Gastrocnemius medialis (tissue), 4 donors: ENCODE measurements around the gene SNRK. TPM values are rescaled to one million over a fixed set of nuclear protein-coding genes. Genes with fewer than 3 reads are reported as not detected.
A peak's percentile ranks its signal among the peaks of the same experiment; 100 is the strongest.

Experiments
- ATAC-seq, 2 donors: fragments of 150-250 bp; one replicate each; pipeline ENCODE4 v1.9.1; 2016
- DNase-seq, 2 donors: peaks; one replicate each; pipeline ENCODE4 v3.0.0-alpha.2; 2019
- H3K27ac ChIP-seq, 4 donors: fragments of 200-600 bp; sonication (generic); 1 replicate in 1 of 4; 2 replicates in 3 of 4; pipeline ENCODE4 v1.5.1; 2016 to 2018; ENCODE audit warnings: mild to moderate bottlenecking in 2 of 4, moderate library complexity in 1 of 4
- H3K27me3 ChIP-seq, 3 donors: fragments of 200-600 bp; sonication (generic) in 2 of 3; 1 replicate in 1 of 3; 2 replicates in 2 of 3; pipeline versions ENCODE4 v1.5.1 to v1.6.0; 2016 to 2019; ENCODE audit warnings: mild to moderate bottlenecking in 1 of 3, moderate library complexity in 1 of 3
- H3K36me3 ChIP-seq, 2 donors: fragments of 200-600 bp; sonication (generic) in 1 of 2; one replicate each; pipeline ENCODE4 v1.5.1; 2017 to 2018
- H3K4me1 ChIP-seq, 2 donors: fragments of 200-600 bp; sonication (generic) in 1 of 2; one replicate each; pipeline ENCODE4 v1.5.1; 2016 to 2017; ENCODE audit warnings: mild to moderate bottlenecking in 2 of 2
- H3K4me3 ChIP-seq, 4 donors: fragments of 200-600 bp; sonication (generic) in 3 of 4; 1 replicate in 1 of 4; 2 replicates in 3 of 4; pipeline ENCODE4 v1.5.1; 2016 to 2019; ENCODE audit warnings: mild to moderate bottlenecking in 2 of 4
- H3K9me3 ChIP-seq, 3 donors: fragments of 200-600 bp; sonication (generic) in 2 of 3; 1 replicate in 1 of 3; 2 replicates in 2 of 3; pipeline ENCODE4 v1.5.1; 2016 to 2019
- POLR2A ChIP-seq, 2 donors: fragments of 450-650 bp; IDR thresholded peaks; one replicate each; pipeline ENCODE4 v1.6.1; 2017; ENCODE audit warnings: antibody characterized with exemption in 2 of 2, mild to moderate bottlenecking in 2 of 2, moderate library complexity in 2 of 2
- in situ Hi-C, 4 donors: fragments of 200-750 bp; cut with MboI; loops; one replicate each; pipeline versions ENCODE4 v1.15.0 to v1.8.0; 2017; ENCODE audit warnings: low sequenced_read_pairs in 4 of 4
- intact Hi-C: fragments of 100-400 bp; cut with DNase I; formaldehyde crosslinking; loops from one replicate; pipeline ENCODE4 v1.15.1; 2023; ENCODE audit warnings: low total_unique reads
- total RNA-seq, 4 donors: library from RNA; depleted of rRNA; stranded (reverse); fragments of >200 nt; gene quantifications; one replicate each; pipeline versions ENCODE4 v1.1.0 to v1.2.3, GENCODE V29; 2016
- TF ChIP-seq, protein P1 (sequence below), 5 experiments: fragments of 450-650 bp in 3 of 5; fragments of 200-600 bp in 2 of 5; sonication (generic) in 2 of 5; IDR thresholded peaks in 4 of 5; conservative IDR thresholded peaks in 1 of 5; 1 replicate in 4 of 5; 2 replicates in 1 of 5; pipeline ENCODE4 v1.5.1; 2016 to 2019; ENCODE audit warnings: antibody characterized with exemption in 5 of 5, mild to moderate bottlenecking in 3 of 5, moderate library complexity in 3 of 5

Gene SNRK
- total RNA-seq, 4 donors from 2014 or later: 18.4 to 29.0 (median 21.9) TPM

- intact Hi-C loops (no loop called here), in situ Hi-C loops (no loop called here)
- DNase-seq: no peak
- Histone ChIP-seq H3K27ac (peak overlapping the region in 2 of 4 donors; percentile 2 to 3), H3K4me3 (no peak overlapping the region), H3K4me1 (peaks cover 48 to 63% of the 10 kb centered on the region in 2 donors), H3K9me3 (no peaks in the 10 kb centered on the region), H3K36me3 (no peaks in the 10 kb centered on the region), H3K27me3 (no peaks in the 10 kb centered on the region)
- no peak for ATAC-seq
- TF ChIP-seq POLR2A (IDR thresholded peaks at IDR 0.05): no peak
- TF ChIP-seq, protein P1, sequence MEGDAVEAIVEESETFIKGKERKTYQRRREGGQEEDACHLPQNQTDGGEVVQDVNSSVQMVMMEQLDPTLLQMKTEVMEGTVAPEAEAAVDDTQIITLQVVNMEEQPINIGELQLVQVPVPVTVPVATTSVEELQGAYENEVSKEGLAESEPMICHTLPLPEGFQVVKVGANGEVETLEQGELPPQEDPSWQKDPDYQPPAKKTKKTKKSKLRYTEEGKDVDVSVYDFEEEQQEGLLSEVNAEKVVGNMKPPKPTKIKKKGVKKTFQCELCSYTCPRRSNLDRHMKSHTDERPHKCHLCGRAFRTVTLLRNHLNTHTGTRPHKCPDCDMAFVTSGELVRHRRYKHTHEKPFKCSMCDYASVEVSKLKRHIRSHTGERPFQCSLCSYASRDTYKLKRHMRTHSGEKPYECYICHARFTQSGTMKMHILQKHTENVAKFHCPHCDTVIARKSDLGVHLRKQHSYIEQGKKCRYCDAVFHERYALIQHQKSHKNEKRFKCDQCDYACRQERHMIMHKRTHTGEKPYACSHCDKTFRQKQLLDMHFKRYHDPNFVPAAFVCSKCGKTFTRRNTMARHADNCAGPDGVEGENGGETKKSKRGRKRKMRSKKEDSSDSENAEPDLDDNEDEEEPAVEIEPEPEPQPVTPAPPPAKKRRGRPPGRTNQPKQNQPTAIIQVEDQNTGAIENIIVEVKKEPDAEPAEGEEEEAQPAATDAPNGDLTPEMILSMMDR (IDR thresholded peaks at IDR 0.05 in 4 of 5, conservative IDR thresholded peaks at IDR 0.05 in 1 of 5): no peak
Measured at GRCh38 chr3:43302116-43302880, 16.0 kb downstream of the SNRK start.

DNA sequence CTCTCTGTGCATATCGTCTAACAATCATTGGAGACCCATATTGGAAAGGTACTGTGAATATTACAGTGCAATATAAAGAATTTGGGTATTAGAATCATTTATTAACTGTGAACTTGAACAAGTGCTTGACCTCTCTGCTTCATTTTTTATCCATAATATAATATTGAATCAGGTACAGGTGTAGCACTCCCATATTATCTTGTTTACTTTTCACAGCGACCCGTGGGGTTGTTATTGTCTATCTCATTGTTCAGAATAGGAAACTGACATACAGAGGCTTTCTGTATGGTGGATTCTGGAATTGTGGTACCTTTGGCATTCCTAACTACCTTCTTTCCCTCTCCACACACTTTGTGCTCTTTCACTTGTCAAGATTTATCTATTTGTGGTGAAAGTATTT is 17.8 kb downstream of the SNRK start:
- ATAC-seq (no peak), DNase-seq (no peak)
- Histone ChIP-seq H3K27me3 (no peaks in the 10 kb centered on the region), H3K9me3 (no peaks in the 10 kb centered on the region), H3K27ac (no peak overlapping the region), H3K4me3 (no peak overlapping the region), H3K36me3 (peaks cover 0 to 10% of the 10 kb centered on the region in 2 donors), H3K4me1 (peaks cover 32 to 46% of the 10 kb centered on the region in 2 donors)
- in situ Hi-C loops: no loop called here
- TF ChIP-seq, protein P1 (IDR thresholded peaks at IDR 0.05 in 4 of 5, conservative IDR thresholded peaks at IDR 0.05 in 1 of 5): no peak
- TF ChIP-seq POLR2A (IDR thresholded peaks at IDR 0.05): no peak
- intact Hi-C loops: no loop called here

DNA sequence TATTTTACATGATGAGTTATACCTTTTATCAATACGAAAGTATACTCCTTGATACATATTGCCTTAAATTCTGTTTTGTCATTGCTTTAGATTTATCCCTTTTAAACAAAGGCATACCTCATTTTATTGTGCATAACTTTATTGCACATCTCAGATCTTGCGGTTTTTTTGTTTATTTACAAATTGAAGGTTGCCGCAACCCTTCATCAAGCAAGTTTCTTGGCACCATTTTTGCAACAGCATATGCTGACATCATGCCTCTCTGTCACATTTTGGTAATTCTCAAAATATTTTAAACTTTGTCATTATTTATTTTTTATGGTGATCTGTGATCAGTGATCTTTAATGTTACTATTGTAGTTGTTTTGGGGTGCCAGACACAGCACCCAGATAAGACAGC is 20.9 kb downstream of the SNRK start:
- DNase-seq: no peak

DNA sequence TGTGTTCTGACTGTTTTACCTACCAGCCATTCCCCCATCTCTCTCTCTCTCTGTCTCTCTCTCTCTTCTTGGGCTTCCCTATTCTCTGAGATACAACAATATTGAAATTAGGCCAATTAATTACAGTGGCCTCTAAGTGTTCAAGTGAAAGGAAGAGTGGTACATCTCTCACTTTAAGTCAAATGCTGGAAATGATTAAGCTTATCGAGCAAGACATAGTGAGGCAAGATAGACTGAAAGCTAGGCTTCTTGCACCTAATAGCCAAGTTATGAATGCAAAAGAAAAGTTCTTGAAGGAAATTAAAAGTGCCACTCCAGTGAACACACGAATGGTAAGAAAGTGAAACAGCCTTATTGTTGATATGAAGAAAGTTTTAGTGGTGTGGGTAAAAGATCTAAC is 21.3 kb downstream of the SNRK start:
- Histone ChIP-seq H3K27me3 (no peaks in the 10 kb centered on the region), H3K4me3 (no peak overlapping the region), H3K36me3 (peaks cover 0 to 10% of the 10 kb centered on the region in 2 donors), H3K4me1 (peaks cover 24 to 43% of the 10 kb centered on the region in 2 donors), H3K27ac (peak overlapping the region in 1 of 4 donors; percentile 2), H3K9me3 (no peaks in the 10 kb centered on the region)
- intact Hi-C loops (no loop called here), in situ Hi-C loops (no loop called here)
- ATAC-seq: no peak
- no peak for DNase-seq
- TF ChIP-seq POLR2A (IDR thresholded peaks at IDR 0.05): no peak
- TF ChIP-seq, protein P1 (IDR thresholded peaks at IDR 0.05 in 4 of 5, conservative IDR thresholded peaks at IDR 0.05 in 1 of 5): no peak

More for the DNA sequence above, 20.9 kb downstream of the SNRK start:
- TF ChIP-seq, protein P1 (IDR thresholded peaks at IDR 0.05 in 4 of 5, conservative IDR thresholded peaks at IDR 0.05 in 1 of 5): no peak
- peak overlapping the region in 1 of 4 donors; percentile 2 for H3K27ac ChIP-seq
- H3K9me3 ChIP-seq: no peaks in the 10 kb centered on the region
- ATAC-seq: no peak
- H3K36me3 ChIP-seq: peaks cover 0 to 10% of the 10 kb centered on the region in 2 donors
- in situ Hi-C loops: no loop called here
- peaks cover 27 to 47% of the 10 kb centered on the region in 2 donors for H3K4me1 ChIP-seq
- H3K27me3 ChIP-seq: no peaks in the 10 kb centered on the region
- intact Hi-C loops: no loop called here
- H3K4me3 ChIP-seq: no peak overlapping the region
